ENCODE measurements around the gene POPDC3.

Gene POPDC3

GRCh38 chr6:105109955-105110895, 69.6 kb downstream of the POPDC3 start:
- DNase-seq (ENCODE audit: low read depth, low spot score), result no peak
- H3K4me3 ChIP-seq (ENCODE audit: low read depth, low read length), result no peak overlapping the region
- in situ Hi-C loops (cut with HindIII; ENCODE audit: low sequenced_read_pairs), result no loop called here
- no peak for TF ChIP-seq CTCF (IDR thresholded peaks at IDR 0.05; ENCODE audit: low read depth, low read length)

GRCh38 chr6:105108631-105109262, 71.1 kb downstream of the POPDC3 start:
- in situ Hi-C loops (cut with HindIII; ENCODE audit: low sequenced_read_pairs), result no loop called here
- DNase-seq (ENCODE audit: low read depth, low spot score), result no peak
- TF ChIP-seq CTCF (IDR thresholded peaks at IDR 0.05; ENCODE audit: low read depth, low read length), result no peak
- H3K4me3 ChIP-seq (ENCODE audit: low read depth, low read length), result no peak overlapping the region
